ENCODE results near the gene RNU5D-1.

Gene RNU5D-1

DNA sequence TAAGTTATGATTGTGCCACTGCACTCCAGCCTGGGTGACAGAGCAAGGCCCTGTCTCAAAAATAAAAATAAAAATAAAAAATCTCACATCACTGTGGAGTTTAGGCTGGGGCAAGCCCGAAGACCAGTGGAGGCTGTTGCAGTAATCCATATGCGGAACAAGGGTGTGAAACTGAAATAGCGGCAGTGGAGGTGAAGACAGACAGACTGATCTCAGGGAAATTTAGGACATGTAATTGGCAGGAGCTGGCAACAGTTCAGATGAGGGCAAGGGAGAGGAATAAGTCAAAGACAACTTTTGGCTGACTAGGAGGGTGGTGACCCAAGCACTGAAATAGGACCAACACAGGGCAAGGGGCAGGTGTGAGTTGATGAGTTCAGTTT lies 48.1 kb downstream of the RNU5D-1 start:
- Histone ChIP-seq H3K4me3 (ENCODE audit: low read length) (no peak overlapping the region), H3K36me3 (ENCODE audit: insufficient read depth, low read length) (no peaks in the 10 kb centered on the region), H3K27ac (ENCODE audit: low read depth, low read length) (no peak overlapping the region), H3K9me3 (ENCODE audit: insufficient read depth, low read depth, low read length) (no peaks in the 10 kb centered on the region), H3K27me3 (ENCODE audit: insufficient read depth, low read length) (no peaks in the 10 kb centered on the region), H3K9ac (ENCODE audit: low read depth, low read length) (no peak overlapping the region), H3K4me1 (ENCODE audit: insufficient read depth, low read length) (peaks cover 9% of the 10 kb centered on the region)
- 95% methylated on average over 3 of the region's 3 CpGs for WGBS

DNA sequence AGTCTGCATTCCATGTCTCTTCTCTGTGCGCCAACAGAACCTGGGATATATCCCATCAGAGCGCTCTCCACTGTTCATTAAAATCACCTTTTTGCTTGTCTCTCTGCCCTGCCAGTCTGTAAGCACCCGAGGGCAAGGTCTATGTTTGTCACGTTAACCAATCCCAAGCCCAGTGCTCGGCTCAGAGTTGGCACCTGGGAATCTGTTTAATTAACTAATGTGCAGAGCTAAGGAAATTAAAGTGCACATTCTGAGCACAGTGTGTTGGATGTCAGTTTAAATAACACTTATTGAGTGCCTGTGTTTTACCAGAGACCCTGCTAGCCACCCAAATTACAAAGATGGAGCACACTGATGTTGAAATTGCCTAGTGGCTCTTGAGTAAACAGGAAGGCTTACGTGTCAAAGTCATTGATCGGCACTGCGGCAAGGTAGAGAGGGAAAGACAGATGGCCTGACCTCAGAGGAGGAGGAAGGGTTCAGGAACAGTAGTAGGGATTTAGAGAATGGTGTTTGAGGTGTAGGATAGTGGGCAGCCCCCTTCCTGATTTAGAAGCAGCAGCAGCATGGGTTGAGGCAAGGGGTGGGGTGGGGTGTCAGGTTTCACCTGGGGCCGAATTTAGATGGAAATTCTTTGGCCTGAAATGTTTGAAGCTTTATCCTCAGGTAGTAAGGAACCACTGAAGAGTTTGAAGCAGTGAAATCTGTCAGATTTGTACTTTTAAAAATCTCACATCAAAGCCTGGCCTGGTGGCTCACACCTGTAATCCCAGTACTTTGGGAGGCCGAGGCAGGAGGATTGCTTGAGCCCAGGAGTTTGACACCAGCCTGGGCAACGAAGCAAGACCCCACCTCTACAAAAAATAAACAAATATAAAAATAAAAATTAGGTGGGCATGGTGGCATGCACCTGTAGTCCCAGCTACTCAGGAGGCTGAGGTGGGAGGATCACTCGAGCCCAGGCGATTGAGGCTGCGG lies 48.8 kb downstream of the RNU5D-1 start:
- Histone ChIP-seq H3K4me1 (ENCODE audit: insufficient read depth, low read length) (peaks cover 13% of the 10 kb centered on the region), H3K27me3 (ENCODE audit: insufficient read depth, low read length) (no peaks in the 10 kb centered on the region), H3K9me3 (ENCODE audit: insufficient read depth, low read depth, low read length) (no peaks in the 10 kb centered on the region), H3K4me3 (ENCODE audit: low read length) (no peak overlapping the region), H3K9ac (ENCODE audit: low read depth, low read length) (no peak overlapping the region), H3K27ac (ENCODE audit: low read depth, low read length) (no peak overlapping the region; the same call in 1 of the 2 replicates), H3K36me3 (ENCODE audit: insufficient read depth, low read length) (no peaks in the 10 kb centered on the region)
- 79% methylated on average over 14 of the region's 14 CpGs for WGBS

Data from HUES64 (cell line).